GM18873 (cell line): ENCODE results near the gene CDK11B.

Source experiments
- ATAC-seq: cut with Tn5 transposase; IDR thresholded peaks from one replicate; pipeline ENCODE4 v1.9.1; 2021; ENCODE audit warnings: mild to moderate bottlenecking, moderate library complexity, moderate number of reproducible peaks; ENCODE audit not compliant: unreplicated experiment, low FRiP score

CDK11B gene

DNA sequence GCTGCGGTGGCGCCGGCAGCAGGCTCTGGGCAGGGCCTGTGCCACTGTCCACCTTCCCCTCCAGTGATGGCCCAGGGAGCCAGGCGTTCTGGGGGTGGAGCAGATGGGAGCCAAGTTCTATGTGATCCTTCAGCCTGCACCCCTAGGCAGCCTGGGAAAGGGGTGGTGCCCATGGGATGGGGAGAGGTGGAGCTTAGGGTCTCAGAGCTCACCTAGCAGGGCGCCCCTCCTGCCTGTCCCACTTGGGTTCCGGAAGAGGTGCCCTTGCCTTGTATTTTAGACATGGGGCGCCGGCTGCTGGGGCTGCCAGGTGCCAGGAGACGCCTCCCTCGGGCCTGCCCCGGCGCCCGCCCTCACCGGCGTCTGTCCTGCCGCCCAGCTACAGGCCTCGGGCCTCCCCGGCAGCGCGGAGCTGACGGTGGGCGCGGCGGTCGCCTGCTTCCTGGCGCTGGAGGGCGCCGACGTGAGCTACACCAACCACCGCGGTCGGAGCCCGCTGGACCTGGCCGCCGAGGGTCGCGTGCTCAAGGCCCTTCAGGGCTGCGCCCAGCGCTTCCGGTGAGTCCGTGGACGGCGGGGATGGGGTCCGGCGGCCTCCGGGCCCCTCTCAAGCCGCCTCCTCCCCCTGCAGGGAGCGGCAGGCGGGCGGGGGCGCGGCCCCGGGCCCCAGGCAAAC is 29.9 kb downstream of the CDK11B start:
- ATAC-seq: no peak

DNA sequence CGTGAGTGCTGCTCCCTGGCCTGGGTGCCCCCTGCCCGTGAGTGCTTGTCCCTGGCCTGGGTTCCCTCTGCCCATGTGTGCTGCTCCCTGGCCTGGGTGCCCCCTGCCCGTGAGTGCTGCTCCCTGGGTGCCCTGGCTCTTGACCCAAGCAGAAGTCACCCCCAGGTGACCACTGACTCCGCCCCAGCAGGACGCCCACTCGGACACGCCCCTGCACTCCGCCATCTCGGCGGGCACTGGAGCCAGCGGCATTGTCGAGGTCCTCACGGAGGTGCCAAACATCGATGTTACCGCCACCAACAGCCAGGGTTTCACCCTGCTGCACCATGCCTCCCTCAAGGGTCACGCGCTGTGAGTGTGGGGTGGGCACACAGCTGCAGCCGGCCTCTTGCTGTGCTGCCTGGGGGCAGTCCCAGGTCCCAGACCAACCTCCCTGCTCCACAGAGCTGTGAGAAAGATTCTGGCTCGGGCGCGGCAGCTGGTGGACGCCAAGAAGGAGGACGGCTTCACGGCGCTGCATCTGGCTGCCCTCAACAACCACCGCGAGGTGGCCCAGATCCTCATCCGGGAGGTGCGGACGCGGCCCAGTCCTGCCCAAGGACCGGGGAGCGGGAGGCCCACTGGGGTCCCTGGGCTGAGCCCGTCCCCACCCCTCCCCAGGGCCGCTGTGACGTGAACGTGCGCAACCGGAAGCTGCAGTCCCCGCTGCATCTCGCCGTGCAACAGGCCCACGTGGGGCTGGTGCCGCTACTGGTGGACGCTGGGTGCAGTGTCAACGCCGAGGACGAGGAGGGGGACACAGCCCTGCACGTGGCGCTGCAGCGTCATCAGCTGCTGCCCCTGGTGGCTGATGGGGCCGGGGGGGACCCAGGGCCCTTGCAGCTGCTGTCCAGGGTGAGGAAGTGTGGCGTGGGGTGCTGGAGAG is 30.7 kb downstream of the CDK11B start:
- ATAC-seq: no peak

DNA sequence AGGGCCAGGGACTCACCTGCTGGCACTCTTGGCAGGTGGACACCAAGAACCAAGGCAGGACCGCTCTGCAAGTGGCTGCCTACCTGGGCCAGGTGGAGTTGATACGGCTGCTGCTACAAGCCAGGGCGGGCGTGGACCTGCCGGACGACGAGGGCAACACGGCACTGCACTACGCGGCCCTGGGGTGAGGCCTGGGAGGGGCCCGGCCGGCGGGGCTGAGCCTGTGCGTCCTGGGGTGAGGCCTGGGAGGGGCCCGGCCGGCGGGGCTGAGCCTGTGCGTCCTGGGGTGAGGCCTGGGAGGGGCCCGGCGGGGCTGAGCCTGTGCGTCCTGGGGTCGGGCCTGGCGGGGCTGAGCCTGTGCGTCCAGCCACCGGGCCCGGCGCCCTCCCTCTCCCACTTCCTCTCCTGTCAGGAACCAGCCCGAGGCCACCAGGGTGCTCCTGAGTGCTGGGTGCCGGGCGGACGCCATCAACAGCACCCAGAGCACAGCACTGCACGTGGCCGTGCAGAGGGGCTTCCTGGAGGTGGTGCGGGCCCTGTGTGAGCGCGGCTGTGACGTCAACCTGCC is 31.5 kb downstream of the CDK11B start:
- no peak for ATAC-seq

DNA sequence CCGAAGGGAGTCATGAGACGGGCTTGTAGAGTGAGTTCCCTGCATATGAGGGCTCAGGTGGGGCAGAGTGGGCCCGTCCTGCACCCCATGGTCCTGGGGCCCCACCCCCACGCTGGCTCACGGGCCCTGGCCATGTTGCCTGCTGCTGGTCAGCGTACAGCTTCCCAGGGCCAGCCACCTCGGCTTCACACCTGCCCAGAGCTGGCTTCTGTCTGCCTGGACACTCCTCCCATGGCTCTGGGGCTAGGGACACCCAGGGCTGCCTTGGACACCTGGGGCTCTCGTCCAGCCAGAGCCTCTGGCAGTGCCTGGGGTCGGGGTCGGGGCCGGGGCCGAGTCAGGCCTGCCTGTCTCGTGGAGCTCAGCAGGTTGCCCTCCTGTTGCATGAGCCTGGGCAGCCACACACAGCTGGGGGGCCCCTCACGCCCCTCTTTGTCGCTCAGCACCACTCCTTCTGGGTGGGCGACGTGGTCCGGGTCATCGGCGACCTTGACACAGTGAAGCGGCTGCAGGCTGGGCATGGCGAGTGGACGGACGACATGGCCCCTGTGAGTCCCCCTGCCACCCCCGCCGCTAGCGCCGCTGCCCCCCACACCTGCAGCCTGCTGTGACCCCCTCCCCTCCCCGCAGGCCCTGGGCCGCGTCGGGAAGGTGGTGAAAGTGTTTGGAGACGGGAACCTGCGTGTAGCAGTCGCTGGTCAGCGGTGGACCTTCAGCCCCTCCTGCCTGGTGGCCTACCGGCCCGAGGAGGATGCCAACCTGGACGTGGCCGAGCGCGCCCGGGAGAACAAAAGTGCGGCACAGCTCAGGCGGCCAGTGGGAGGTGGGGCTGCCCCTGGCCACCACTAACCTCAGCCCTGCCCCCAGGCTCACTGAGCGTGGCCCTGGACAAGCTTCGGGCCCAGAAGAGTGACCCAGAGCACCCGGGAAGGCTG is 32.3 kb downstream of the CDK11B start:
- no peak for ATAC-seq

DNA sequence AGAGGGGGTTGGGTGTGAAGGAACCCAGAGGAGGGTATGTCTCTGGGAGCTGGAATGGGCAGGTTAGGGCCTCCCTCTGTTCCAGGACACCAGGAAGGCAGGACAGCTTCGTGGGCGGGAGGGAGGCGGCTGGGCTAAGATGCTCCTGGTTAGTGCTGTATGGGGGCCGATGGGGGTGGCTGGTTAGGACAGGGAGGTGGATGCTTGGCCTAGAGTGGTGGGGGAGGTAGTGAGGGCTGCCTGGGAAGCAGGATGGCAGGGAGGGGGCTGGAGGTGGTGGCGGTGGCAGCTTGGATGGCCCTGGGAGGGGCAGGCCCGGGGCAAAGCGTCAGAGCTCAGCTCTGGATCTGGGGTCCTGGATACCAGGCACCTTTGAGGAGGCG is 33.0 kb downstream of the CDK11B start:
- no peak for ATAC-seq

DNA sequence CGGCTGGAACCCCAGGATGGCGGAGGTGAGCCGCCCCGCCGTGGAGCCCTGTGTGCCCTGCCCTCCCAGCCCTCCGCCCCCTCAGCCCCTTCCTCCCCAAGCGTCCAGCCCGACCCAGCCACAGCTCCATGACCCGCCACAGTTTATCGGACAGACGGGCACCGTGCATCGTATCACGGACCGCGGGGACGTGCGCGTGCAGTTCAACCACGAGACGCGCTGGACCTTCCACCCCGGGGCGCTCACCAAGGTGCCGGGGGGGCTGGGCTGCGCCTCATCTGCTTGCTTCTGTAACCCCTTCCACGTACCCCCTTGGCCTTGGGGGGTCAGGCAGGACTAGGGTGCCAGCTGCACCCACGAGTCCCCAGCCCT is 33.4 kb downstream of the CDK11B start:
- ATAC-seq: no peak

DNA sequence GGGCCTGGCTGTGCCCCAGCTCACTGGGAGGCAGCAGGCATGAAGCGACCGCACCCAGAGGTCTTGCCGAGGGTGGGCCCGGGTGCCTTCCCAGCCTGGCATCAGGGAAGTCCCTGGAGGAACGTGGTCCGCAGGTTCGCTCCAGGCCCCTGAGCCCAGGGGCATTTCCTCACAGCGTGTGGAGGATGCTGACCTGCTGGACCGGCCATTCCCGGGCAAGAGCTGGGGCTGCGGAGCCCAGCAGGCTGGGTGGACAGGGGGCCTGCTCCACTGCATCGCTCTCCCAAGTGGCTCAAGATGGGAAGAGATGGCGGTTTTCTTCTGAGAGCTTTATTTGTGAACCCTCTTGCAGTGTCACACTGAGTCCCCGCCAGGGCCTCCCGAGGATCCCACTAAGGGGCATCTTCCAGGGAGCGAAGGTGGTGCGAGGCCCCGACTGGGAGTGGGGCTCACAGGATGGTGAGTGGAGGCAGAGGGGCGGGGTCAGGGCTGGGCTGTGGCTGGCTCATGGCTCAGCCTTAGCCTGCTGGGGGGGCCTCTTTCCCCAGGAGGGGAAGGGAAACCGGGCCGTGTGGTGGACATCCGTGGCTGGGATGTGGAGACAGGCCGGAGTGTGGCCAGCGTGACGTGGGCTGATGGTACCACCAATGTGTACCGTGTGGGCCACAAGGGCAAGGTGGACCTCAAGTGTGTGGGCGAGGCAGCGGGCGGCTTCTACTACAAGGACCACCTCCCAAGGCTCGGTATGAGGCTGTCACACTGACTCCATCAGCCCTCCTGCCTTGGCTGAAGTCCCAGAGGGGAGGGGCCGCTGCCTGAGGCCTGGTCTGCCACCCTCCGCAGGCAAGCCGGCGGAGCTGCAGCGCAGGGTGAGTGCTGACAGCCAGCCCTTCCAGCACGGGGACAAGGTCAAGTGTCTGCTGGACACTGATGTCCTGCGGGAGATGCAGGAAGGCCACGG is 34.1 kb downstream of the CDK11B start:
- ATAC-seq: no peak

DNA sequence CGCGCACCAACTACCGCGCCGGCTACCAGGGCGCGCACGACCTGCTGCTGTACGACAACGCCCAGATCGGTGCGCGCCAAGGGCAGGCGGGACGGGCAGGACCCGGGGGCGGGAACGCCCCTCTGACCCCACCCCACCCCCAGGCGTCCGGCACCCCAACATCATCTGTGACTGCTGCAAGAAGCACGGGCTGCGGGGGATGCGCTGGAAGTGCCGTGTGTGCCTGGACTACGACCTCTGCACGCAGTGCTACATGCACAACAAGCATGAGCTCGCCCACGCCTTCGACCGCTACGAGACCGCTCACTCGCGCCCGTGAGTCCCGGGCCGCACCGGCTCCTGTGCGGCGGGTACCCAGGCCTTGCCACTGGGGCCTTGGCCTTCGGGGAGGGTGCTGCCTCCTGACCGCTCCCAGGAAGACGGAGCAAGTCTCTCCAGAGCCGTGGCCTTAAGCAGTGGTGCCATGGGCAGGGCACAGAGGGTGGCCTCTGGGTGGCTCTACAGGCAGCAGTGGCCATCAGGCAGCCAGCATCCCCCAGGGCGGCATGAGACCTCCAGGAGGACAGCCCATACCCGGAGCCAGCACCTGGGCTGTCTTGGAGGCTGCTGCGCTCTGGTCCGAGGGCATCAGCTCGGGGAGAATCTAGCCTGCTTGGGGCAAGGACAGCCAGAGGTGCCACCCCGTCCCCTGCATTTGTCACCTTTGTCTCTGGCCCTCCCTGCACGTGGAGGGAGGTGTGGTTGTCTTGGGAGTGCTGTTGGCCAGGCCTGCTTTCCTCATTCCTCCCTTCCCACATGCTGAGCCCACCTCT is 35.0 kb downstream of the CDK11B start:
- ATAC-seq: no peak

DNA sequence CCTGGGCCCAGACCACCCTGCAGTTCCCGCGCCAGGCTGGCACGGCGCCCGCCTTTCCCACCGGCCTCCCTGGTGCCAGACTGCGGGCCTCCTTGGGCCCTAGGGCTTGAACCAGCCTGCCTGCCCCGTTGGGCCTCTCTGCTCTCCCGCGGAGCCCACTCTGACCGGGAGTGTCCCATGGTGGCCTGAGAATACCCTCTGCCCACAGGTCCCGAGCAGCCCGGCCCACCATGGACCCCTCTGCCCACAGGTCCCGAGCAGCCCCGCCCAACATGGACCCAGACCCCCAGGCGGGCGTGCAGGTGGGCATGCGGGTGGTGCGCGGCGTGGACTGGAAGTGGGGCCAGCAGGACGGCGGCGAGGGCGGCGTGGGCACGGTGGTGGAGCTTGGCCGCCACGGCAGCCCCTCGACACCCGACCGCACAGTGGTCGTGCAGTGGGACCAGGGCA is 35.6 kb downstream of the CDK11B start:
- no peak for ATAC-seq

DNA sequence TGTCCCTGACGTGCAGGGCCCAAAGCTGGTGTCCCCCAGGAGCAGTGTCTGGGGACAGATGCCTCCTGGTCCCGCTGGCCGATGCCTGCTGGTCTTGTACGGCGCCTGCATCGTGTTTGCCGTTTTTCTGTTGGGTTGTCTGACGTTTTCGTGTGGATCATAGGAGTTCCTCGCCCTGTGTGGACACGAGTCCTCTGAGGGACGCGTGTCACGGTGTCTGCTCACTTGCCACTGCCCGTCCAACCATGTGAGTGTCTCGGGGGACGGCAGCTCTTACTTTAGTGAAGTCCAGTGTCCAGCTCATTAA is 36.1 kb downstream of the CDK11B start:
- ATAC-seq: no peak

DNA sequence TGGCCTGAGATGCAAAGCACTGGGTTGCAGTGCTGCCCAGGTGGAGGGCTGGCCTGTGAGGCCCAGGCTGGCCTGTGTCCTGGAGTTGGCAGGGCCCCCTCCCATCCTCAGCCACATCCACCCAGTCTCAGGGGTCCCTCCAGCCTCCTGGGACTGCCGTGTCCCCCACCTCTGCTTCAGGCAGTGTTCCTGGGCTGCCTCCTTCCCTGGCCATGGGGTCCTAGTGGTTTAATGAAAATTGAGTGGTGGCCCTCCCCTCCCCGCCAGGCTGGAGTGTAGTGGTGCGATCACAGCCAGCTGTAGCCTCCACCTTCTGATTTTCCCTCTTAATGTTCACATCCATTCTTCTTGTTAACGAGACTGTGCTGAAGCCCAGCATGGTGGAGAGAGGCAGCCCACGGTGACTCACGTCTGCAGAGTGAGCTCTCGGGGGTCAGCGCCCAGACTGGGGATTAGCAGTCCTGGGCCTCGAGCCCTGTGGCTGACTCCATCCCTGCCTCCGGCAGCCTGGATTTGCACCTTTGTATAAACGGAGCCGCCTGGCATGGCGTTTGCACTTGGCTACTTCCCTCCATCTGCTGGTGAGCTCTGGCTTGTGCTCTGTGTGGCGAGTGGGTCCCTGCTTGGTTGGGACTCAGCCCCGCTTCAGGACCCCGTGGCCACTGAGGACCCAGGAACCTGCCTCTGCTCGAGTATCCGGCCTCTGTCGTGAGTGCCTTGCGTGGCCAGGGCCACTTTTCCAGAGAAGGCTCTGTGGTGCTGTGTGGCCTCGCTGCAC is 36.6 kb downstream of the CDK11B start:
- no peak for ATAC-seq

DNA sequence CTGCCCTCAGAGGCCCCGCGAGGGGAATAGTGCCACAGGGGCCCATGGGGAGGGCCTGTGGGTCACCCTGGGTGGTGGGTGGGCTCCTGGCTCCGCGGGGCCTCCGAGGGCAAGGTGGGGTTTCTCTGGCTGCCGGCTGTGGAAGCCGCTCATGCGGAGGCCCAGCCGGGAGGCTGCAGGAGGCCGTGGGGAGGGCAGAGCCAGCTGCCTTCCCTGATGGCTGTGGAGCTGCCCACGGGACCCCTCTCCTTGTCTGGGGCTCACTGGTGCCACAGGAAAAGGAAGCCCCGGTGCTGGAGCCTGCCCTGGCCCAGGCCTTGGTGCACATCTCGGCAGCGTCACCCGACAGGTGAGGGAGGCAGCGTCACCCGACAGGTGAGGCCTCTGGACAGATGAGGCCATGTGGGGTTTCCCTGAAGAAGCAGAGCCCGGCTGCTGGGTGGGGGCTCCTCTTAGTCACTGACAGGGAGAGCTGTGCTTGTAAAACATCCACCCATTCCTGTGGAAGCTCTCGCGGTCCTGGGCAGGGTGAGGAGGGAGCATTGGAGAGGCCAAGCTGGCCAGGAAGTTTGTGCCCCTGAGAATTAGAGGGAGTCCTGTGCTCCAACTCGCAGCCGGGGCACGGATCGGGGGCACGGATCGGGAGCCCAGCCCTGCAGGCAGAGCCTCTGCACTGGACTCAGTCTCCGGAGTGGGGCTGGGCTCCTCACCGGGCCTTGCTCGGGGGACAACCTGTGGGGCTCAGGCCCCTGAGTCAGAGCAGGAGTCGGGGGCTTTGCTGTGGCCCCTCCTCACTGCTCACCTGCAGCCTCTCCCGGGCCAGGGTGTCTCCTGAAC is 37.4 kb downstream of the CDK11B start:
- no peak for ATAC-seq

DNA sequence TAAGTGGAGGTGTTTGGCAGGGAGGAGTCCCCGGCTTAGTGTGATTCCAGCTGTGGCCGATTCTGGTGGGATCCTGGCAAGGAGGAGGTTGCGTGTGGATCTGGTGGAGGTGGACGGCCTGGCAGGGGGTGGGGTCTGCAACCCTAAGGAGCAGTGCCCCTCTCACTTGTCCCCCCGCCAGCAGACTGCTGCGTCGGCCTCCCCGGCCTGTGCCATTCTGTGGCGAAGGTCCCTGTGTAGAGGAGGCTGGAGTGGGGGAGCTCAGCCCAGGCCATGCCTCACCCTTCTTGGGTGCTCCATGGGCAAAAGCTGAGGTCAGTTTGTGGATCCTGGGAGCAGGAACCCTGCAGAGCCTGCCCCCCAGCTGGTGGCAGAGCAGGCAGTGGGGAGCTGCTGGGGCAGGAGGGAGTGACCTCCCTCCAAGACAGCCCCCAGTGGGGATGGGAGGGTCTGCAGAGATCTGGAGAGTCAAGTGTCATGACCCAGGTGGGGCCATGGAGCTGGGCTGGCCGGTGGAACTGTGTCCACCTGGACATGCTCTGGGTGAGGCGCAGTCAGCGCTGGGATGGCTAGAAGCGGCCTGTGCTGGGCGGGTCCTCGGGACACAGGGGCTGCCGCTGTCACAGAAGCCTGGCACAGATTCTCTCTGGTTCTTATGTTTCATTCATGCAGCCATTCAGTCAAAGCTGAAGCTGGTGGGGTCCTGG is 38.2 kb downstream of the CDK11B start:
- ATAC-seq: no peak

DNA sequence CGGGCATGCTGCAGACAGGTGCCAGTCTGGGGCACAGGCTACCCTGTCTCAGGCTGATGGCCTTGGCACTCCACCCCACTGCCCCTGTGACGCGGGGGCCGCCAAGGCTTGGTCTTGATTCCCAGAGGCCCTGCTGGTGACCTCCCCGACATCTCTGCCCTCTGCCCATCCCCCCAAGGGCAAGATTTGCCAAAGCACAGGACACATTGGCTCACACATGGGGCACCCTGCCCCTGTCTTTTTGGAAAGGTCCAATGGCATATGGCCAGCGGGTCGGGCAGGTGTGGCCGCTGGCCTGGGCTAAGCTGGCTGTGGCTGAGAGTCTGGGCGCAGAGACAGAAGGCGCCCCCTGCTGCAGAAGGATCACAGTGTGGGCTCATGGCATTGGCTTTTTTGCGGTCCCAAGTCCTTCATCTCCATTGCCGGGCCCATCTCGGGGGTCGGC is 38.9 kb downstream of the CDK11B start:
- no peak for ATAC-seq

DNA sequence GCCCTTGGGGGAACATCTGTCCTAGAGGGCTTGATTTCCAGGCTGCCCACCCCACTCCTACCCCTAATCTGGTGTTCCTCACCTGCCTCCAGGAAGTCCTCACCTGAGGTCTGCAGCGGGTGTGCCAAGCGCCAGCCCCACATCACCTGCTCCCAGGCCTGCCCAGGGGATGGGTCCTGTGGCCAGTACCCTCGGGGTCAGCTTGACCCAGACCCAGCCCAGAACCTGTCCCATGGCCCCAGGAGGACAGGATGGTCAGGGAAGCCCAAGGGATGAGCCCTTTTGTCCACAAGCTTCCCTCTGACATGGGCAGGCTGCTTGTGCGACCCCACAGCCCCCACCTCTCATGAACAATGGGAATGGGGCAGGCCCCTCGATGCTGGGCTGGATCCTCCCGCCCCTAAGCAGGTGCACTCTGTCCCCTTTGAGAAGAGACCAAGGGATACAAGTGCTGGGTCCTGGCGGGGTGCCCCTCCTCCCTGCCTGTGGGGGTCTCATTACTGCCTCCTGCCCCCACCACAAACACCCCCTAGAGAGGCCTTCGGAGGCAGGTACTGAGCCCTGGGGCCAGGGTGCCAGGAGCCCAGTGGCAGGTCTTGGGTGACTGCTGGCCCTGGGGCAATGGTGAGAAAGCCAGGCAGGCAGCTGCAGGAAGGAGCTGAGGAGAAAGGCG is 40.3 kb downstream of the CDK11B start:
- ATAC-seq: no peak

DNA sequence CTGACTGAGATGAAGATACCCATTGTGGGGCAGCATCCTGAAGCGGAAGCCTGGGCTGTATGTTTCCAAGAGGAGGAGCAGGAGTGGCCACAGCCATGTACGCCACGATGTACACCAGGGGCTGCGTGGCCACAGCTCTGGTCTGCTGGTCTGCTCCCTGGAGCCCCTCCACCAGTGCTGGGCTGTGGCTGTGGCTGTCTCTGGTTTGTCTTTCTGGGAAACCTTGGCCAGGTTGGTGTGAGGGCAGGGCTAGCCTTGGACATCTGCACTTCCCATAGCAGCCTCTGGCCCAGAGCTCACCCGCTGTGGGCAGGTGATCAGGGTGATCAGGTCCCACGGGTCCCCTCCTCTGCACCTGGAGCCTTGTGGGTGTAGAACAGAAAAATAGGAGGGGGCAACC is 40.9 kb downstream of the CDK11B start:
- no peak for ATAC-seq
